ENCODE results near the gene TTC21A.

DNA sequence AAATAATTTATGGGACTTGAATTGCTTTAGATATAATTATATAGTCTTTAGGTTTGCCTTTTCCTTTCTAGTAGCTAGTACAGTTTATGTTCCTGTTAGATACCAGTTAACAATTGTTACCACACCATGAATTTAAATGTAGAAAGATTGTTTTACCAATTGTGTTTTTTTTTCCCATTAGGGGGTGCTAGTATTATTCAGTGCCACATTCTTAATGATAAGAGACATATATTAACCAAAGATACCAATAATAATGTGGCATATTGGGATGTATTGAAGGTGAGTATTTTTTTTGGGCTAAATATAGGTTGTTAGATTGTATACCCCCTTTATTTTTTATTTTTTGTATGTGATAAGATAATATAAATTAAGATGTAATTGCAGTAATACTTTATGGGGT, 27.9 kb upstream of the TTC21A start:
- TF ChIP-seq CTCF (IDR thresholded peaks at IDR 0.05 in 4 of 5, conservative IDR thresholded peaks at IDR 0.05 in 1 of 5) (no peak), POLR2A (IDR thresholded peaks at IDR 0.05) (no peak)
